RWPE1 (cell line): ENCODE measurements around the gene F12.

Experiments used
- CTCF ChIA-PET: fragments of 350-600 bp; sonication (Branson Sonifier 250); formaldehyde crosslinking; extraction: SDS; loops from one replicate; lab custom pipeline; 2021; lab: Yijun Ruan, JAX
- POLR2A ChIA-PET: fragments of 400-600 bp; formaldehyde crosslinking; extraction: SDS; loops from one replicate; lab custom pipeline; 2020; ENCODE audit warnings: antibody characterized with exemption; ENCODE audit not compliant: low non-redundant PET; lab: Yijun Ruan, JAX
- DNase-seq: peaks from one replicate; pipeline ENCODE4 v3.0.0; 2012; ENCODE audit warnings: low spot score
- H3K27ac ChIP-seq: fragments of 450-650 bp; 2 replicates; pipeline ENCODE4 v1.5.1; 2017
- CTCF ChIP-seq: fragments of 450-650 bp; conservative IDR thresholded peaks from 2 replicates; pipeline ENCODE4 v1.5.1; 2017; ENCODE audit warnings: low read depth, mild to moderate bottlenecking

The F12 gene

DNA sequence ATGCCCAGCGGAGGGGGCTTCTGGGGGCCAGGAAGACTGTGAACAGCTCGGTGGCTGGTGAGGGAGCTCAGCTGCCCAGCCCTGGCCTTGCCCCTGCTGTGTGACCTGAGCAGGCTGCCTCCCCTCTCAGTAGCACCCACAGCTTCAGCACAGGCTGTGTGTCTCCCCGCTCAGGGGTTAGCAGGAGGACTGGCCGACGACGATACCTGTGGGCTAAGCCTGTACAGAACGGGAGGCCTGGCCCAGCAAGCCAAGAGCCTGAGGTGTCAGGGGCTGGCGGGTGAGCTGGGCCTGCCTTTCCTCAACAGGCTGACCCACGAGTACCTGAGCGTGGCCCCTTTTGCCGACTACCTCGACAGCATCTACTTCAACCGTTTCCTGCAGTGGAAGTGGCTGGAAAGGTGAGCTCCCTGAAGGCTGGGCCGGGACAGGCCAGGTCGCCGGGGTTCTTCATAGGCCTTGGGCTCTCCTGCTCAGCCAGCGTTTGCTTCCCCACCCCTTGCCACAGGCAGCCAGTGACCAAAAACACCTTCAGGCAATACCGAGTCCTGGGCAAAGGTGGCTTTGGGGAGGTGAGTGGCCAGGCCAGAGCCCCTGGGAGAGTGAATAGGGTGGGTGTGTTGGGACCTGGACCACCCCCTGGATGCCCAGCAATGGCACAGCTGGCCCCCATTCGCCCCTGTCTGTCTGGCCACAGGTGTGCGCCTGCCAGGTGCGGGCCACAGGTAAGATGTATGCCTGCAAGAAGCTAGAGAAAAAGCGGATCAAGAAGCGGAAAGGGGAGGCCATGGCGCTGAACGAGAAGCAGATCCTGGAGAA is 23.7 kb upstream of the F12 start:
- ChIA-PET POLR2A (no interaction called here), CTCF (interaction anchor here (0.7 to 2.0 kb wide), 4 partner anchors 21 to 61 kb away, joined by 3 to 5 read pairs (median 4); no protein-coding TSS in a partner anchor)
- H3K27ac ChIP-seq, result peak overlapping the region; percentile 94
- TF ChIP-seq CTCF, result no peak
- no peak for DNase-seq

DNA sequence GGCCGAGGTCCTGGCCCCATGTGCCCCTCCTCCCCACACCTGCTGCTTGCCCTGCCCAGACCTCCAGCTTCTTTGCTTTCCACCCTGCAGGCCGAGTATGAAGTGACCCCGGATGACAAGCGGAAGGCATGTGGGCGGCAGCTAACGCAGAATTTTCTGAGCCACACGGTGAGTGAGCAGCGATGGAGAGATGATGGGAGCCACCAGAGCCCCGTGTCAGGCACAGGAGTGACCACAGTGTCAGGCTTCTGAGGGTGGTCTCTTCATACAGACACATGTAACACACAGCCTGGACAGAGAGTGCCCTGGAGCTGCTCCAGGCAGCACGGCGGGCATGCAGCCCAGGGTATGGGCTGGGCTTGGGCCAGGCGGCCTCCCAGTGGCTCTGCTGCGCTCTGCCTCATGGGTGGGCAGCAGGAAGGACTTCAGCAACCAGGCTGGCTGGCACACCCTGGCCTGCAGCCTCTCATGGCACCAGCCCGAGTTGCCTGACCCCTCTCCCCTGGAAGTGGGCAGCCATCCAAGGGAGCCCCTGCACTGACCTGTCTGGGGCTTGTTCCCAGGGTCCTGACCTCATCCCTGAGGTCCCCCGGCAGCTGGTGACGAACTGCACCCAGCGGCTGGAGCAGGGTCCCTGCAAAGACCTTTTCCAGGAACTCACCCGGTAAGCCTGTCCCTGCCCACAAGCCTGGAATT is 22.9 kb upstream of the F12 start:
- peak overlapping the region; percentile 94 for H3K27ac ChIP-seq
- no peak for TF ChIP-seq CTCF
- CTCF ChIA-PET, result interaction anchor here (1.0 to 9.8 kb wide), 3 partner anchors 28 to 42 kb away, joined by 3 to 100 read pairs (median 5); no protein-coding TSS in a partner anchor
- POLR2A ChIA-PET, result no interaction called here
- no peak for DNase-seq

- ChIA-PET POLR2A (no interaction called here), CTCF (interaction anchor here (0.5 to 9.8 kb wide), 6 partner anchors 12 to 162 kb away, joined by 3 to 100 read pairs (median 4); partner anchors contain the start of gene PRR7)
- no peak for TF ChIP-seq CTCF
- no peak for DNase-seq
- H3K27ac ChIP-seq, result peak overlapping the region; percentile 94
These were observed 22.2 kb upstream of the F12 start for GRCh38 chr5:177431317-177432142.

DNA sequence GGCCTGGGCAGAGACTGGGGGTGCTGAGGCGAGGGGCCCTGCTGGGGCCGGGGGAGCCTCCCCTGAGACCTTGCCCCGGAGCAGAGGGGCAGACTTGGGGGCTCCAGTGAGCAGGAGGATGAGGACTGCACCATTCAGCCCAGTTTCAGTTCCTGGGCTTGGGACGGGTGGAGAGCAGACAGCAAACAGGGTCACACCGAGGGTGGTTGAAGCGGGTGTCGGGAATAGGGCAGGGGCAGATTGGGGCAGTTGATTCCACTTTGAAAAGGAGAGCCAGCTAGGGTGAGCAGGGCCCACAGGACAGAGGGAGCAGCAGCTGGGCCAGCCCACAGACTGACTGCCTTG is 21.6 kb upstream of the F12 start:
- no peak for DNase-seq
- ChIA-PET POLR2A (no interaction called here), CTCF (interaction anchor here (0.6 to 9.8 kb wide), 5 partner anchors 13 to 69 kb away, joined by 3 to 100 read pairs (median 4); partner anchors contain the start of gene PRR7)
- no peak for TF ChIP-seq CTCF
- peak overlapping the region; percentile 94 for H3K27ac ChIP-seq

GRCh38 chr5:177430140-177430951 is 21.0 kb upstream of the F12 start:
- TF ChIP-seq CTCF, result no peak
- H3K27ac ChIP-seq, result peak overlapping the region; percentile 94
- ChIA-PET CTCF (interaction anchor here (0.6 to 9.8 kb wide), 5 partner anchors 16 to 70 kb away, joined by 3 to 100 read pairs (median 4); partner anchors contain the start of gene PRR7), POLR2A (interaction anchor here (0.6 kb wide), 1 partner anchor 17 kb away, joined by 3 read pairs; no protein-coding TSS in a partner anchor)
- no peak for DNase-seq
